ENCODE measurements around the gene CCDC18. TPM values are rescaled to one million over a fixed set of nuclear protein-coding genes. Genes with fewer than 3 reads are reported as not detected.
"Not testable (repeated sequence)": the region's sequence is repeated elsewhere in the genome, so short reads cannot be mapped to it uniquely, and the experiment has no call there.

Gene CCDC18
- polyA plus RNA-seq, 1 donor from 2014 or later, result 5.7 TPM

GRCh38 chr1:93239863-93240262, 59.3 kb downstream of the CCDC18 start:
- H3K9me2 ChIP-seq (ENCODE audit: insufficient read depth, low read length), result no peaks in the 10 kb centered on the region
- H2AFZ ChIP-seq (ENCODE audit: low read depth, low read length), result no peak overlapping the region
- no peak for TF ChIP-seq EZH2 (IDR thresholded peaks at IDR 0.05; ENCODE audit: borderline replicate concordance, insufficient read depth, low read length, poor library complexity, severe bottlenecking)
- TF ChIP-seq POLR2AphosphoS5 (IDR thresholded peaks at IDR 0.05), result no peak
- TF ChIP-seq MXI1 (conservative IDR thresholded peaks at IDR 0.05; ENCODE audit: poor library complexity, severe bottlenecking), result no peak
- TF ChIP-seq, protein P1, sequence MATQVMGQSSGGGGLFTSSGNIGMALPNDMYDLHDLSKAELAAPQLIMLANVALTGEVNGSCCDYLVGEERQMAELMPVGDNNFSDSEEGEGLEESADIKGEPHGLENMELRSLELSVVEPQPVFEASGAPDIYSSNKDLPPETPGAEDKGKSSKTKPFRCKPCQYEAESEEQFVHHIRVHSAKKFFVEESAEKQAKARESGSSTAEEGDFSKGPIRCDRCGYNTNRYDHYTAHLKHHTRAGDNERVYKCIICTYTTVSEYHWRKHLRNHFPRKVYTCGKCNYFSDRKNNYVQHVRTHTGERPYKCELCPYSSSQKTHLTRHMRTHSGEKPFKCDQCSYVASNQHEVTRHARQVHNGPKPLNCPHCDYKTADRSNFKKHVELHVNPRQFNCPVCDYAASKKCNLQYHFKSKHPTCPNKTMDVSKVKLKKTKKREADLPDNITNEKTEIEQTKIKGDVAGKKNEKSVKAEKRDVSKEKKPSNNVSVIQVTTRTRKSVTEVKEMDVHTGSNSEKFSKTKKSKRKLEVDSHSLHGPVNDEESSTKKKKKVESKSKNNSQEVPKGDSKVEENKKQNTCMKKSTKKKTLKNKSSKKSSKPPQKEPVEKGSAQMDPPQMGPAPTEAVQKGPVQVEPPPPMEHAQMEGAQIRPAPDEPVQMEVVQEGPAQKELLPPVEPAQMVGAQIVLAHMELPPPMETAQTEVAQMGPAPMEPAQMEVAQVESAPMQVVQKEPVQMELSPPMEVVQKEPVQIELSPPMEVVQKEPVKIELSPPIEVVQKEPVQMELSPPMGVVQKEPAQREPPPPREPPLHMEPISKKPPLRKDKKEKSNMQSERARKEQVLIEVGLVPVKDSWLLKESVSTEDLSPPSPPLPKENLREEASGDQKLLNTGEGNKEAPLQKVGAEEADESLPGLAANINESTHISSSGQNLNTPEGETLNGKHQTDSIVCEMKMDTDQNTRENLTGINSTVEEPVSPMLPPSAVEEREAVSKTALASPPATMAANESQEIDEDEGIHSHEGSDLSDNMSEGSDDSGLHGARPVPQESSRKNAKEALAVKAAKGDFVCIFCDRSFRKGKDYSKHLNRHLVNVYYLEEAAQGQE (IDR thresholded peaks at IDR 0.05; ENCODE audit: borderline replicate concordance), result no peak
- TF ChIP-seq, protein P2, sequence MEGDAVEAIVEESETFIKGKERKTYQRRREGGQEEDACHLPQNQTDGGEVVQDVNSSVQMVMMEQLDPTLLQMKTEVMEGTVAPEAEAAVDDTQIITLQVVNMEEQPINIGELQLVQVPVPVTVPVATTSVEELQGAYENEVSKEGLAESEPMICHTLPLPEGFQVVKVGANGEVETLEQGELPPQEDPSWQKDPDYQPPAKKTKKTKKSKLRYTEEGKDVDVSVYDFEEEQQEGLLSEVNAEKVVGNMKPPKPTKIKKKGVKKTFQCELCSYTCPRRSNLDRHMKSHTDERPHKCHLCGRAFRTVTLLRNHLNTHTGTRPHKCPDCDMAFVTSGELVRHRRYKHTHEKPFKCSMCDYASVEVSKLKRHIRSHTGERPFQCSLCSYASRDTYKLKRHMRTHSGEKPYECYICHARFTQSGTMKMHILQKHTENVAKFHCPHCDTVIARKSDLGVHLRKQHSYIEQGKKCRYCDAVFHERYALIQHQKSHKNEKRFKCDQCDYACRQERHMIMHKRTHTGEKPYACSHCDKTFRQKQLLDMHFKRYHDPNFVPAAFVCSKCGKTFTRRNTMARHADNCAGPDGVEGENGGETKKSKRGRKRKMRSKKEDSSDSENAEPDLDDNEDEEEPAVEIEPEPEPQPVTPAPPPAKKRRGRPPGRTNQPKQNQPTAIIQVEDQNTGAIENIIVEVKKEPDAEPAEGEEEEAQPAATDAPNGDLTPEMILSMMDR (IDR thresholded peaks at IDR 0.05; ENCODE audit: poor library complexity, severe bottlenecking), result no peak
- TF ChIP-seq RAD21 (conservative IDR thresholded peaks at IDR 0.05), result no peak
- no peak for TF ChIP-seq TAF1 (IDR thresholded peaks at IDR 0.05; ENCODE audit: low read depth)
- no peak for TF ChIP-seq EP300 (conservative IDR thresholded peaks at IDR 0.05; ENCODE audit: poor library complexity, severe bottlenecking)
- no peak for TF ChIP-seq SMC3 (conservative IDR thresholded peaks at IDR 0.05; ENCODE audit: poor library complexity)
- H3K79me2 ChIP-seq (replicated peaks; ENCODE audit: insufficient read depth, low read length), result no peaks in the 10 kb centered on the region
- no peaks in the 10 kb centered on the region for H3F3A ChIP-seq (ENCODE audit: insufficient read depth, low read length, poor library complexity, severe bottlenecking)
- H3K4me2 ChIP-seq (ENCODE audit: low read length), result no peak overlapping the region
- H3K27ac ChIP-seq (ENCODE audit: low read length), result no peak overlapping the region
- H3K9me3 ChIP-seq (ENCODE audit: low read length), result peaks cover 6% of the 10 kb centered on the region
- H3K36me3 ChIP-seq (ENCODE audit: insufficient read depth, low read length), result no peaks in the 10 kb centered on the region
- H3K4me3 ChIP-seq (ENCODE audit: low read length), result no peak overlapping the region
- H3K27me3 ChIP-seq (ENCODE audit: insufficient read depth, low read depth, low read length), result no peaks in the 10 kb centered on the region
- no peaks in the 10 kb centered on the region for H4K20me1 ChIP-seq (ENCODE audit: insufficient read depth)
- no peak overlapping the region for H3K9ac ChIP-seq (ENCODE audit: low read length)

DNA sequence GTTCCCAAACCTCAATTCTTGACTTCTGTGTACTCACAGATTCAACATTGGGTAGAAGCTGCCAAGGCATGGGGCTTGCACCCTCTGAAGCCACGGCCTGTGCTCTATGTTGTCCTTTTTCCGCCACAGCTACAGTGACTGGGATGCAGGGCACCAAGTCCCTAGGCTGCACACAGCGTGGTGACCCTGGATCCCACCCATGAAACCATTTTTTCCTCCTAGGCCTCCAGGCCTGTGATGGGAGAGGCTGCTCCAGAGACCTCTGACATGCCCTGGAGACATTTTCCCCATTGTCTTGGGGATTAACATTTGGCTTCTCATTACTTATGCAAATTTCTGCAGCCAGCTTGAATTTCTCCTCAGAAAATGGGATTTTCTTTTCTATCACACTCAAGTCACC, 62.7 kb downstream of the CCDC18 start:
- not testable (repeated sequence) for H3K36me3 ChIP-seq (ENCODE audit: insufficient read depth, low read length); H3K27me3 ChIP-seq (ENCODE audit: insufficient read depth, low read depth, low read length); H4K20me1 ChIP-seq (ENCODE audit: insufficient read depth); H3K9ac ChIP-seq (ENCODE audit: low read length); H3K27ac ChIP-seq (ENCODE audit: low read length); H3K79me2 ChIP-seq (replicated peaks; ENCODE audit: insufficient read depth, low read length); H3K4me2 ChIP-seq (ENCODE audit: low read length); H3K9me2 ChIP-seq (ENCODE audit: insufficient read depth, low read length); H3F3A ChIP-seq (ENCODE audit: insufficient read depth, low read length, poor library complexity, severe bottlenecking); H3K4me3 ChIP-seq (ENCODE audit: low read length); H2AFZ ChIP-seq (ENCODE audit: low read depth, low read length); H3K9me3 ChIP-seq (ENCODE audit: low read length)
